A549 (cell line): ENCODE results near the gene CPT1A. TPM values are rescaled to one million over a fixed set of nuclear protein-coding genes. Genes with fewer than 3 reads are reported as not detected.

Source experiments
- ATAC-seq, 2 experiments: fragments of 200-7000 bp in 1 of 2; fragments of >200 bp in 1 of 2; cut with Nextera tagmentation in 1 of 2; cut with Tn5 transposase in 1 of 2; 3 replicates each; pipeline versions ENCODE4 v1.8.0 to v1.9.1; 2018 to 2020; ENCODE audit warnings: mild to moderate bottlenecking in 1 of 2, moderate library complexity in 1 of 2
- CTCF ChIA-PET: fragments of 300-600 bp; sonication (Branson Sonifier 250); formaldehyde crosslinking; extraction: SDS; loops from one replicate; lab custom pipeline; 2021; ENCODE audit warnings: antibody characterized with exemption, inconsistent platforms; lab: Yijun Ruan, JAX
- POLR2A ChIA-PET: fragments of 350-600 bp; formaldehyde crosslinking; extraction: SDS; loops from one replicate; lab custom pipeline; 2021; ENCODE audit warnings: antibody characterized with exemption, inconsistent platforms; lab: Yijun Ruan, JAX
- DNase-seq, 2 experiments: peaks; one replicate each; pipeline versions ENCODE4 v3.0.0 to v3.0.0-alpha.2; 2011 to 2016; ENCODE audit warnings: low read depth in 1 of 2, low spot score in 1 of 2
- FAIRE-seq: peaks from 2 replicates; lab custom pipeline; 2011; peaks lifted over from hg19 to GRCh38; lab: Jason Lieb, UNC
- H3K27ac ChIP-seq, 2 experiments: fragments of >200 bp; sonication (Bioruptor Twin); formaldehyde crosslinking; 3 replicates each; pipeline ENCODE4 v1.5.1; 2016 to 2017
- H3K4me1 ChIP-seq: fragments of >200 bp; sonication (Bioruptor Twin); formaldehyde crosslinking; 3 replicates; pipeline ENCODE4 v1.6.1; 2016
- H3K4me2 ChIP-seq: fragments of >200 bp; sonication (Bioruptor Twin); formaldehyde crosslinking; 3 replicates; pipeline ENCODE4 v1.6.1; 2016
- H3K4me3 ChIP-seq: fragments of >200 bp; sonication (Bioruptor Twin); formaldehyde crosslinking; 3 replicates; pipeline ENCODE4 v1.5.1; 2016
- H3K9me3 ChIP-seq: fragments of >200 bp; sonication (Bioruptor Twin); formaldehyde crosslinking; 3 replicates; pipeline ENCODE4 v1.6.1; 2016
- CBX8 ChIP-seq: fragments of 200-600 bp; sonication (generic); IDR thresholded peaks from 2 replicates; pipeline ENCODE4 v1.6.1; 2016
- EHMT2 ChIP-seq: fragments of 200-600 bp; sonication (generic); IDR thresholded peaks from 2 replicates; pipeline ENCODE4 v1.6.1; 2016; ENCODE audit warnings: antibody characterized with exemption, low read depth, mild to moderate bottlenecking, moderate library complexity
- FOSB ChIP-seq: fragments of 250-450 bp; sonication (Bioruptor Pico); IDR thresholded peaks from 2 replicates; pipeline ENCODE4 v1.5.0; 2020; ENCODE audit warnings: mild to moderate bottlenecking, moderate library complexity
- GATA3 ChIP-seq: IDR thresholded peaks from 2 replicates; pipeline ENCODE4 v1.6.1; 2012; ENCODE audit warnings: borderline replicate concordance
- HDAC2 ChIP-seq: fragments of 200-600 bp; sonication (generic); IDR thresholded peaks from 2 replicates; pipeline ENCODE4 v1.6.1; 2016
- HOXB13 ChIP-seq: fragments of 250-450 bp; sonication (Bioruptor Pico); IDR thresholded peaks from 2 replicates; pipeline ENCODE4 v1.5.0; 2020; ENCODE audit warnings: low read depth, mild to moderate bottlenecking, moderate library complexity
- JUNB ChIP-seq: fragments of >200 bp; sonication (Bioruptor Twin); formaldehyde crosslinking; IDR thresholded peaks from 2 replicates; pipeline ENCODE4 v1.6.1; 2016
- KDM1A ChIP-seq: fragments of 200-600 bp; sonication (generic); IDR thresholded peaks from 2 replicates; pipeline ENCODE4 v1.6.1; 2016; ENCODE audit warnings: low read depth, mild to moderate bottlenecking
- MAFK ChIP-seq: fragments of 450-650 bp; IDR thresholded peaks from 2 replicates; pipeline ENCODE4 v1.6.1; 2014; ENCODE audit not compliant: partially characterized antibody
- NPAS2 ChIP-seq: fragments of 250-450 bp; sonication (Bioruptor Pico); IDR thresholded peaks from 2 replicates; pipeline ENCODE4 v1.8.0; 2022; ENCODE audit warnings: mild to moderate bottlenecking, moderate library complexity, borderline replicate concordance
- POLR2A ChIP-seq: IDR thresholded peaks from 2 replicates; pipeline ENCODE4 v1.6.1; 2012; ENCODE audit warnings: mild to moderate bottlenecking, low read length
- RAD21 ChIP-seq, 2 experiments: fragments of >200 bp in 1 of 2; sonication (Bioruptor Twin) in 1 of 2; formaldehyde crosslinking in 1 of 2; IDR thresholded peaks in 1 of 2; conservative IDR thresholded peaks in 1 of 2; 2 replicates in 1 of 2; 3 replicates in 1 of 2; pipeline ENCODE4 v1.6.1; 2012 to 2018; ENCODE audit warnings: inconsistent platforms in 1 of 2
- RARB ChIP-seq: fragments of 250-450 bp; sonication (Bioruptor Pico); IDR thresholded peaks from 2 replicates; pipeline ENCODE4 v1.8.0; 2021; ENCODE audit warnings: mild to moderate bottlenecking, moderate library complexity
- RFX5 ChIP-seq: fragments of 450-650 bp; IDR thresholded peaks from 2 replicates; pipeline ENCODE4 v1.7.1; 2014; ENCODE audit warnings: antibody characterized with exemption, mild to moderate bottlenecking, moderate library complexity
- RNF2 ChIP-seq: fragments of 200-600 bp; sonication (generic); IDR thresholded peaks from 2 replicates; pipeline ENCODE4 v1.6.1; 2016; ENCODE audit warnings: low read depth, mild to moderate bottlenecking, antibody characterized with exemption, moderate library complexity, borderline replicate concordance
- SREBF2 ChIP-seq: fragments of 450-650 bp; IDR thresholded peaks from 2 replicates; pipeline ENCODE4 v1.6.1; 2014; ENCODE audit warnings: mild to moderate bottlenecking, moderate library complexity
- ZC3H11A ChIP-seq: fragments of 450-650 bp; IDR thresholded peaks from 2 replicates; pipeline ENCODE4 v1.6.1; 2014; ENCODE audit warnings: antibody characterized with exemption, mild to moderate bottlenecking
- ZSCAN20 ChIP-seq: fragments of 250-450 bp; sonication (Bioruptor Pico); IDR thresholded peaks from 2 replicates; pipeline ENCODE4 v1.8.0; 2022; ENCODE audit warnings: mild to moderate bottlenecking, moderate library complexity
- WGBS: methylation state at CpG from one replicate; pipeline ENCODE4 v1.1.6; 2017; ENCODE audit errors: missing lambda C conversion rate; 5-methylcytosine and 5-hydroxymethylcytosine counted together
- polyA plus RNA-seq, 4 experiments: library from polyadenylated mRNA; depleted of rRNA in 3 of 4; stranded (reverse); fragments of >200 nt; fragmentation: RNase III in 1 of 4; extraction: RNeasy Plus Mini Kit Qiagen cat#74134 plus additional on column Dnase treatment in 1 of 4; gene quantifications; 2 replicates in 3 of 4; 3 replicates in 1 of 4; pipeline ENCODE4 v1.2.3, GENCODE V29; 2011 to 2017
- TF ChIP-seq, protein P1 (sequence below): fragments of 150-350 bp; IDR thresholded peaks from 2 replicates; pipeline ENCODE4 v1.6.1; 2014; ENCODE audit warnings: low read depth, mild to moderate bottlenecking, low read length
- TF ChIP-seq, protein P2 (sequence below): fragments of 250-450 bp; sonication (Bioruptor Pico); IDR thresholded peaks from 2 replicates; pipeline ENCODE4 v1.5.0; 2021; ENCODE audit warnings: mild to moderate bottlenecking, moderate library complexity, borderline replicate concordance
- TF ChIP-seq, protein P3 (sequence below): IDR thresholded peaks from 2 replicates; pipeline ENCODE4 v1.6.1; 2012
- TF ChIP-seq, protein P4 (sequence below): fragments of >200 bp; sonication (Bioruptor Twin); formaldehyde crosslinking; IDR thresholded peaks from 3 replicates; pipeline ENCODE4 v1.6.1; 2016
- TF ChIP-seq, protein P5 (sequence below): IDR thresholded peaks from 2 replicates; pipeline ENCODE4 v1.6.1; 2012; ENCODE audit warnings: low read depth, borderline replicate concordance
- TF ChIP-seq, protein P6 (sequence below): fragments of >200 bp; sonication (Bioruptor Twin); formaldehyde crosslinking; IDR thresholded peaks from 3 replicates; pipeline ENCODE4 v1.5.1; 2016

CPT1A gene
- polyA plus RNA-seq, 2 of the 4 experiments (the other 2 are of a cell fraction) = 15.0 to 21.4 TPM

DNA sequence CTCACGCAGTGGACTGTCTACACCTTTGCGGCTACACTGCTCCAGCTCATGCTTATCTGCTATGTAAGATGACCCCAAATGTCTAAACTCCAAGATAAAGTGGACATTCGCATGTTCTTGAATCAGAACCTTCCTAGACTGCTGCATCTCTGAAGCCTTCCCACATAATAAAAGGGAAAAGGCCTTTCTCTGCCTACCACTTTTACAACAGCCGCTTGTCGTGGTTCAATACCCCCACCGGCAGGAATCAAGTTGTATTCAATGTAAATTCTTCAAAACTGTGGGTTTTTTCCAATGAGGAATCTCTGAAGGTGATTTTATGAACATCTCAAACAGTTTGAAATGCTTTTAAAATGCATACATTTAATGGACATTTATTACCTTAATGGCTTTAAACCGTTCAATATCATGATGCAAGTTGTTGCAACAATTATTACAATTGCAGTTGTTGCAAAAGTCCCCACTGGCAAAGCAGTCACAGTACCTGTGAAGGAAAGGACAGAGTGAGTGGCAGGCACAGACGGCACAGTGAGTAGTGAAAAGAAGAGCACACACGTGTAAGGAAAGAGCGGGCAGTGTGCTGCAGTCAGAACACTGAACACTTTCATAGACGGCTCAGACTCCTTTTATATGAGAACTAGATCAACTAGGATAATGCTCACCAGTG is 126.1 kb downstream of the CPT1A start:
- FAIRE-seq (no peak), ATAC-seq (no peak)

DNA sequence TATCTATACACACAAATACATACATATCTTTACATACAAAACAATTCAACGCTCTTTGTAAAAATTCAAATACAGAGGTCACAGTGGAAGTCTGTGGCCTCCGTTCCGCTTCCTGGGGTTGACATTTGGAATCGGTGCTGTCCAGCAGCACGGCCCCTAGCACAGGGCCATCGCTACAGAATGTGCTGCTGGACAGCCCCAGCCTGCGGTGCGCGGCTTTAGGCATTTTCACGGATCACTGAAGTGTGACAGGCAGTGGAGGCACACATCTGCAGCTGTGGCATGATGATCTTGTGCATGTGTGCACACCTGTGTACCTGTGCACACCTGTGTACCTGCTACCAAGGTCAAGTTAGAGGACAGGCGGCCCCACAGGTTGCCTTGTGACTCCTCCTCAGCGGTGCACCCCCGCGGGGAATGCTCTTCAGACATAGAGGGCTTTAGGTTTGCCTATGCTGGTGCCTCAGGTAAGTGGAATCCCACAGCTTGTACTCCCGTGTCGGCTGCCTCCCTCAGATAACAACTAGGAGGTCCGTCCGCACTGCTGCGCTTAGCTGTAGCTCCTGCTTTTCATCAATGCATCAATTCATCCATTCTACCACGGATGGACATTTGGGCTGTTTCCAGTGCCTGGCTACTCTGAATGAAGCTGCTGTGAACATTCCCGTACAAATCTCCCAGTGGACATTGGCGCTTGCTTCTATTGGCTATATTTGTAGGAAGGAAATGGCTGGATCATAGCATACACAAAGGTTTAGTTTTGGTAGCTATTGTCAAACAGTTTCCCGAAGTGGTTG is 127.5 kb downstream of the CPT1A start:
- FAIRE-seq (no peak), DNase-seq (no peak), ATAC-seq (no peak)
- peaks cover 15% of the 10 kb centered on the region for H3K9me3 ChIP-seq
- no peak overlapping the region for H3K27ac ChIP-seq
- H3K4me1 ChIP-seq = no peaks in the 10 kb centered on the region
- ChIA-PET CTCF (no interaction called here), POLR2A (no interaction called here)
- TF ChIP-seq, protein P1, sequence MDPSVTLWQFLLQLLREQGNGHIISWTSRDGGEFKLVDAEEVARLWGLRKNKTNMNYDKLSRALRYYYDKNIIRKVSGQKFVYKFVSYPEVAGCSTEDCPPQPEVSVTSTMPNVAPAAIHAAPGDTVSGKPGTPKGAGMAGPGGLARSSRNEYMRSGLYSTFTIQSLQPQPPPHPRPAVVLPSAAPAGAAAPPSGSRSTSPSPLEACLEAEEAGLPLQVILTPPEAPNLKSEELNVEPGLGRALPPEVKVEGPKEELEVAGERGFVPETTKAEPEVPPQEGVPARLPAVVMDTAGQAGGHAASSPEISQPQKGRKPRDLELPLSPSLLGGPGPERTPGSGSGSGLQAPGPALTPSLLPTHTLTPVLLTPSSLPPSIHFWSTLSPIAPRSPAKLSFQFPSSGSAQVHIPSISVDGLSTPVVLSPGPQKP = no peak
- TF ChIP-seq ZSCAN20 (CRISPR knock-in tag) = no peak
- TF ChIP-seq HDAC2 = no peak
- no peak for TF ChIP-seq RAD21 (conservative IDR thresholded peaks at IDR 0.05 in 1 of 2, IDR thresholded peaks at IDR 0.05 in 1 of 2)
- no peak for TF ChIP-seq ZC3H11A
- no peak for TF ChIP-seq RFX5
- TF ChIP-seq, protein P2, sequence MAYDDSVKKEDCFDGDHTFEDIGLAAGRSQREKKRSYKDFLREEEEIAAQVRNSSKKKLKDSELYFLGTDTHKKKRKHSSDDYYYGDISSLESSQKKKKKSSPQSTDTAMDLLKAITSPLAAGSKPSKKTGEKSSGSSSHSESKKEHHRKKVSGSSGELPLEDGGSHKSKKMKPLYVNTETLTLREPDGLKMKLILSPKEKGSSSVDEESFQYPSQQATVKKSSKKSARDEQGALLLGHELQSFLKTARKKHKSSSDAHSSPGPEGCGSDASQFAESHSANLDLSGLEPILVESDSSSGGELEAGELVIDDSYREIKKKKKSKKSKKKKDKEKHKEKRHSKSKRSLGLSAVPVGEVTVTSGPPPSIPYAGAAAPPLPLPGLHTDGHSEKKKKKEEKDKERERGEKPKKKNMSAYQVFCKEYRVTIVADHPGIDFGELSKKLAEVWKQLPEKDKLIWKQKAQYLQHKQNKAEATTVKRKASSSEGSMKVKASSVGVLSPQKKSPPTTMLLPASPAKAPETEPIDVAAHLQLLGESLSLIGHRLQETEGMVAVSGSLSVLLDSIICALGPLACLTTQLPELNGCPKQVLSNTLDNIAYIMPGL (CRISPR knock-in tag) = no peak
- no peak for TF ChIP-seq NPAS2
- TF ChIP-seq CBX8 = no peak
- H3K4me2 ChIP-seq = no peak overlapping the region
- WGBS = 63% methylated on average over 23 of the region's 23 CpGs
- no peak overlapping the region for H3K4me3 ChIP-seq

More for the DNA sequence above, 126.1 kb downstream of the CPT1A start:
- H3K9me3 ChIP-seq = peaks cover 20% of the 10 kb centered on the region
- no peak overlapping the region for H3K4me2 ChIP-seq
- TF ChIP-seq EHMT2 = no peak
- TF ChIP-seq POLR2A = no peak
- TF ChIP-seq, protein P2 (CRISPR knock-in tag) = no peak
- no peak for TF ChIP-seq KDM1A
- no peak for TF ChIP-seq FOSB
- TF ChIP-seq SREBF2 = no peak
- no peak for TF ChIP-seq RARB (CRISPR knock-in tag)
- TF ChIP-seq, protein P3, sequence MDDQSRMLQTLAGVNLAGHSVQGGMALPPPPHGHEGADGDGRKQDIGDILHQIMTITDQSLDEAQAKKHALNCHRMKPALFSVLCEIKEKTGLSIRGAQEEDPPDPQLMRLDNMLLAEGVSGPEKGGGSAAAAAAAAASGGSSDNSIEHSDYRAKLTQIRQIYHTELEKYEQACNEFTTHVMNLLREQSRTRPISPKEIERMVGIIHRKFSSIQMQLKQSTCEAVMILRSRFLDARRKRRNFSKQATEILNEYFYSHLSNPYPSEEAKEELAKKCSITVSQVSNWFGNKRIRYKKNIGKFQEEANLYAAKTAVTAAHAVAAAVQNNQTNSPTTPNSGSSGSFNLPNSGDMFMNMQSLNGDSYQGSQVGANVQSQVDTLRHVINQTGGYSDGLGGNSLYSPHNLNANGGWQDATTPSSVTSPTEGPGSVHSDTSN = no peak
- TF ChIP-seq, protein P4, sequence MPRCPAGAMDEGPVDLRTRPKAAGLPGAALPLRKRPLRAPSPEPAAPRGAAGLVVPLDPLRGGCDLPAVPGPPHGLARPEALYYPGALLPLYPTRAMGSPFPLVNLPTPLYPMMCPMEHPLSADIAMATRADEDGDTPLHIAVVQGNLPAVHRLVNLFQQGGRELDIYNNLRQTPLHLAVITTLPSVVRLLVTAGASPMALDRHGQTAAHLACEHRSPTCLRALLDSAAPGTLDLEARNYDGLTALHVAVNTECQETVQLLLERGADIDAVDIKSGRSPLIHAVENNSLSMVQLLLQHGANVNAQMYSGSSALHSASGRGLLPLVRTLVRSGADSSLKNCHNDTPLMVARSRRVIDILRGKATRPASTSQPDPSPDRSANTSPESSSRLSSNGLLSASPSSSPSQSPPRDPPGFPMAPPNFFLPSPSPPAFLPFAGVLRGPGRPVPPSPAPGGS = no peak
- TF ChIP-seq ZSCAN20 (CRISPR knock-in tag) = no peak
- no peak for TF ChIP-seq MAFK
- no peak for TF ChIP-seq HOXB13 (CRISPR knock-in tag)
- TF ChIP-seq RFX5 = no peak
- no peak for TF ChIP-seq NPAS2
- no peak for TF ChIP-seq RNF2
- TF ChIP-seq, protein P5, sequence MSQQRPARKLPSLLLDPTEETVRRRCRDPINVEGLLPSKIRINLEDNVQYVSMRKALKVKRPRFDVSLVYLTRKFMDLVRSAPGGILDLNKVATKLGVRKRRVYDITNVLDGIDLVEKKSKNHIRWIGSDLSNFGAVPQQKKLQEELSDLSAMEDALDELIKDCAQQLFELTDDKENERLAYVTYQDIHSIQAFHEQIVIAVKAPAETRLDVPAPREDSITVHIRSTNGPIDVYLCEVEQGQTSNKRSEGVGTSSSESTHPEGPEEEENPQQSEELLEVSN = no peak
- TF ChIP-seq JUNB = no peak
- TF ChIP-seq, protein P6, sequence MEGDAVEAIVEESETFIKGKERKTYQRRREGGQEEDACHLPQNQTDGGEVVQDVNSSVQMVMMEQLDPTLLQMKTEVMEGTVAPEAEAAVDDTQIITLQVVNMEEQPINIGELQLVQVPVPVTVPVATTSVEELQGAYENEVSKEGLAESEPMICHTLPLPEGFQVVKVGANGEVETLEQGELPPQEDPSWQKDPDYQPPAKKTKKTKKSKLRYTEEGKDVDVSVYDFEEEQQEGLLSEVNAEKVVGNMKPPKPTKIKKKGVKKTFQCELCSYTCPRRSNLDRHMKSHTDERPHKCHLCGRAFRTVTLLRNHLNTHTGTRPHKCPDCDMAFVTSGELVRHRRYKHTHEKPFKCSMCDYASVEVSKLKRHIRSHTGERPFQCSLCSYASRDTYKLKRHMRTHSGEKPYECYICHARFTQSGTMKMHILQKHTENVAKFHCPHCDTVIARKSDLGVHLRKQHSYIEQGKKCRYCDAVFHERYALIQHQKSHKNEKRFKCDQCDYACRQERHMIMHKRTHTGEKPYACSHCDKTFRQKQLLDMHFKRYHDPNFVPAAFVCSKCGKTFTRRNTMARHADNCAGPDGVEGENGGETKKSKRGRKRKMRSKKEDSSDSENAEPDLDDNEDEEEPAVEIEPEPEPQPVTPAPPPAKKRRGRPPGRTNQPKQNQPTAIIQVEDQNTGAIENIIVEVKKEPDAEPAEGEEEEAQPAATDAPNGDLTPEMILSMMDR = no peak
- no peak for TF ChIP-seq GATA3
- ChIA-PET CTCF (no interaction called here), POLR2A (no interaction called here)
- no peak overlapping the region for H3K4me3 ChIP-seq
- 76% methylated on average over 11 of the region's 11 CpGs for WGBS
- no peaks in the 10 kb centered on the region for H3K4me1 ChIP-seq
- H3K27ac ChIP-seq = no peak overlapping the region
- no peak for DNase-seq
